CD4-positive, alpha-beta T cell treated with Interleukin-10 for 1 hour (primary cell): ENCODE results near the gene ARF1.

ENCODE experiments used
- DNase-seq: peaks from one replicate; pipeline ENCODE4 v3.0.0-alpha.2; 2020

The ARF1 gene

DNA sequence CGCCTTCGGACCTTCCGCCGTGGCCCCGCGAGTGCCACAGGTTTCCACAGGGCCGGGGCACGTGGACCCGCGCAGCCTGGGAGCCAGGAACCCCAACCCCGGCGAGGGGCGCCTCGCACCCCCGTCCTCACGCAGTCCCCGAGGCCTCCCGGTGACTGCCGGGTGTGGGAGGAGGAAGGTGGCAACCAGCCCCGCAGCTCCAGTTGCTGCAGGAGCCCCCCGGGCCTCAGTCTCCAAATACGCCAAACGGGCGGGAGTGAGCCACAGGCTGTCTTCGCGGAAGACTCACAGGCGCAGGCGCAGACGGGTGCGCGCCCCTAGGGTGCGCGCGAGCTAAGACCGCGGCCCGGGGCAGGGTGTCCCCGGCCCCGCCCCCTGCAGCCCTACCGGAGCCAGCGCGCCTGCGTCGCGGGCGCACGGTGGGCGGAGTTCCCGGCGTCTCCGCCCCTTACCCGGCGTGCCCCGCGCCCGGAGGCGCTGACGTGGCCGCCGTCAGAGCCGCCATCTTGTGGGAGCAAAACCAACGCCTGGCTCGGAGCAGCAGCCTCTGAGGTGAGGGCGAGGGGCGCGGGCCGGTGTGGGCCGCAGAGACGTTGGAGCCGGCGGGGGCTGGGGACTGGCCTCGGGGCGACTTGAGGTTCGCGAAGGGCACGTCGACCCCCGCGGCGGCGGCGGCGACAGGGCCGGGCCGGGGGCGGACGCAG is at the start of gene ARF1:
Gene ARF1 (plus strand): TSS at position 495 of the 704 bp plus-strand sequence. CDS start 14,407 bp downstream, outside the sequence.
- peak; percentile 94 for DNase-seq

DNA sequence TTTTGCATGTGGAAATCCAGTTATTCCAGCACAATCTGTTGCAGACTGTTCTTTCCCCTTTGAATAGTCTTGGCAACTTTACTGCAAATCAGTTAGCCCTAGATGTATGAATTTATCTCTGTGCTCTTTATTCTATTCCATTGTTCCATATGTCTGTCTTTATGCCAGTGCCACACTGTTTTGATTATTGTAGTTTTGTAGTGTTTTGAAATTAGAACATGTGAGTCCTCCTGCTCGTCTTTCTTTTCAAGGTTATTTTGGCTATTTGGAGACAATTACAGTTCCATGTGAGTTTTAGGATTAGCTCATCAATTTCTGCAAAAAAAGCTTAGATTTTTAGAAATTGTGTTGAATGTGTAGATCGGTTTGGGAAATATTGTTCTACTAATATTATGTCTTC is 49.1 kb upstream of the ARF1 start:
- no peak for DNase-seq

DNA sequence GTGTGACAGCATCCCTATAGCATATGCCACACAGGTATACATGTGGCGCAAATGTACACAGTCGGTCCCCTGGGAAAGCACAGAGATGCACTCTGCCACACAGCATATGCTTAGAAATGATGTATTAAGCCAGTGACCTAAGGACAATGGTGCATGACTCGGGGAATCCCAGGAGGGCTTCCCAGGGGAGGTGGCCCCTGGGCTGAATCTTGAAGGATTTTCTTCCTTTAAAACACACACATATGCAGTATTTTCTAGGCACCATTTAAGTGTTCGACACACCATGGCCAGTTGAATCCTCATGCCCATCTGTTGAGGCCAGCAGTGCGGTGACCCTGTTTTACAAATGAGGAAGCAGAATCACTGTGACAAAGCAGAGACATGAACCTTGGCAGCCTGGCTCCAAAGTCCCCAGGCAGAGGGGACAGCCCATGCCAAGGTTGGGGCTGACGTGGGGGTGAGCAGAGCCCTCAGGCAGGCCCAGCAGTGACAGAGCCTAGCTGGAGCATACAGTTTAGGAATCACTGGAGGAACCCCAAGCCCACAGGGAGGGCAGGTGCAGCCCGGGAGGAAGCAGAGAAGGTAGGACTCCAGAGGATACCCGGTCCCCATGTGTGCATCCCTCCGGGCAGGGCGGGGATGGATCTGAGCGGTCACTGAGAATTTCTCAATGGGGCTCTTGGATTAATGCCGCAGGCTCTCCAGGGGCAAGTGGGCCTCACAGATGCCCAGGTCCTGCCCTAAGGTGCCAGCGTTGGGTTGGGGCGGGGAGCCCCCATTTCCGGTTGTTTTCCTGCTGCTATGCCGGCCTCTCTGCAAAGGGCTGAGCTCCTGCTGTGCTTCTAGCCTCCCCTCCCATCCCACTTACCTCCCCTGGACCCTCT is 47.3 kb upstream of the ARF1 start:
- no peak for DNase-seq

DNA sequence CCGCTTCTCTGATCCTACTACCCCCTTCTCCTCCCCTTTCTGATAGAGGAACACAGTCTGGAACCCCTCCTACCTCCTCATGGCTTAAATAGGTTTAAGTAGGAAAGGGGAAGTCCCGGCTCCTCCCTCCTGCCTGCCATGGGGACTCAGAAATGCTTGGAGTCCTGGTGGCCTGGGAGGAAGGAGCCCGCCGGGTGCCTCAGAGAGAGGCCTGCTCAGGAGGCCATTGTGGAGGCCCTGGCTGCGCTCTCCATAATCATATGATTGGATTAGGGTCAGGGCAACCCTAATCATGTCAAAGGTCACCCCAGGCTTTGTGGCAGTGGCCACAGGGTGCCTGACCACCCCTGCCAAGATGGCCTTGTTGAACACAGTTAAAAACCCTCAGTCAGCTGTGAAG is 46.7 kb upstream of the ARF1 start:
- no peak for DNase-seq

DNA sequence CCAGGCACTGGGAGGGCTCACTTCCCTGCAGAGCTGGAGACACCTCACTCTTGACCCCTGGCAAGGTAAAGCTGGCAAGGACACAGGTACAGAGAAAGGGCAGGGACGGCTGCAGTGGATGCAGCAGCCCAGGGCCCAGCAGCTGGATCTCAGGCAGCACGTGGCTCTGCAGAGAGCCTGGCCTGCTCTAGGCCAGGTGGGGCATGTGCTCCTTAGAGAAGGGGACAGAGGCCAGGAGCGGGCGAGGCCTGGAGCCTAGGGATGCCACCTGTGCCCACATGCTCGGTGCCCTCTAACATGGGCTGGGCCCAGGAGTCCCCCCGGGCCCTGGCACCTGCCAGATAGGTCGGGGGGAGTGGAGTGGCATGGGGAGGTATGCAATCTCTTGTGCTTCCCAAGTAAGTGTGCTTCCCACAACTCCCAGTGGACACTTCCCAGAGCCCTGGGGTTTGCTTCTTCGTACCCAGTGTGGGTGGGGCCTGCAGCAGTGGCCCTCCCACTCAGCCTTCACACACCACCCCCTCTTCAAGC is 45.7 kb upstream of the ARF1 start:
- no peak for DNase-seq

DNA sequence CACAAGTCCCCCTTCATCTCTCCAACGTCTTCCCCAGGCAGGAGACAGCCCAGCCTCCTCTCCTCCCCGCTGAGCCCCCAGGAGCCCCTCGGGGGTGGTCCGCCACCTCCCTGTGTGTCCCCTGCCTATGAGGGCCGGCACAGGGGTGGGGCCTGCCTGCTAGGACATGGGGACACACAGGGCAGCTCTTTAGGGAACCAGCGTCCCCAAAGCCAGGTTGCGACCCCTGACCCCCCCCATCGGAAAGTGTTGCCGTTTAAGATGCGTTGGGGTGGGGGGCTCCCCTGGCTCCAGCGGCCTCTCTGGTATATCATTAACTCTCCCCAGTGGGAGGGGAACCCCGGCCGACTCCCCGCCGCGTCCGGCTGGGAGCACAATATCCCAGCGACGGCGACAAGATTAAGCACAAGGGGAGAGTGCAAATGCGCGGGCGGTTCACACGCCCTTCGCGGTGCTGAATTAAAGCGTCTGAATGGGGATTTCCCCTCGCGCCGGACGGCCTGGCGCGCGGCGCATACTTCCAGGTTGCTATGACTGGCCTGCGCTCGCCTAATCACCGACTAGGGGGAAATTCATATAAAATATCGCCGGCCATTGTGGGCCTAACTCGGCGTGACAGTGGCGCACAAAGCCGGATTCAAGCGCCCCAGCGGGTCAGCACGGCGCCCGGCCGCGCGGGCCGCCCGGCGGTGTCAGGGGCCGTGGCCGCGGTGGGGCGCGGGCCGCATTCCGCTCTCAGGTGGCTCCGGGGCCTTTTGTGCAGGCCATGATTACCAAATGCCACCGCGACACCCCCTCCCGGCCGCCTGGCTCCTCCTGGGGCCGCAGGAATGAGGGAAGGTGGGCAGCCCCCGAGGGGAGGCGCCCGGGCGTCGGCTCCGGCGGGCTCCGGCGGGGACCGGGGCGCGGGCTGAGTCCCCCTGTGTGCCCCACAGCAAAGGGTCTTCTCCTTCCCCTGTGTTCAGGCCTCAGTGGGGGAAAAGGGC is 44.8 kb upstream of the ARF1 start:
- DNase-seq: no peak

DNA sequence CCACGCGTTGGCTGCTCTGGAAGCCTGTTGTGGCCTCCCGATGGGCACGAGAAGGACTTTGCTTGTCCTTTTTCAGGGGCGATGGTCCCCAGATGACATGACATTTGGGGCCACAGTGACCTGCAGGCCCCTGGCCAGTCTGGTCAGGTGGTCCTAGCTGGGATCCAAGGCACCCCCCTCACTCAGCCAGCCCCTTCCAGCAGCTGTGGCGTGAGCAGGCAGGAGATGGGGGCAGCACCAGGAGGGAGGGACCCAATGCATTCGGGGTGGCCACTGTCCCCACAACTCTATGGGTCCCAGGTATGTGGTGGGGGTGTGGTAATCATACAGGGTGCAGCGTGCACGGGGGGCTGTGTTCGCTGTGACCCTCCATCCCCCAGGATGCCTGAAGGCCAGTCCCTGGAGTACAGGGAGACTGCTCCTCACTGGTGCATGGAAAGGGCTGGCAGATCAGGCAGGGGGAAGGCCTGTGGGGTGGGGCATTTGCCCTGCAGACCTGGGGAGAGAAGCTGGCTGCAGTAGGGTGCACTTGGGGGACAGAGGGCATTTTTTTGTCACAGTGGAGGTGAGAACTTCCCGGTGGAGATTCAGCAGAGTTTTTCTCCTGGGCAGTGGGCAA is 44.0 kb upstream of the ARF1 start:
- no peak for DNase-seq

DNA sequence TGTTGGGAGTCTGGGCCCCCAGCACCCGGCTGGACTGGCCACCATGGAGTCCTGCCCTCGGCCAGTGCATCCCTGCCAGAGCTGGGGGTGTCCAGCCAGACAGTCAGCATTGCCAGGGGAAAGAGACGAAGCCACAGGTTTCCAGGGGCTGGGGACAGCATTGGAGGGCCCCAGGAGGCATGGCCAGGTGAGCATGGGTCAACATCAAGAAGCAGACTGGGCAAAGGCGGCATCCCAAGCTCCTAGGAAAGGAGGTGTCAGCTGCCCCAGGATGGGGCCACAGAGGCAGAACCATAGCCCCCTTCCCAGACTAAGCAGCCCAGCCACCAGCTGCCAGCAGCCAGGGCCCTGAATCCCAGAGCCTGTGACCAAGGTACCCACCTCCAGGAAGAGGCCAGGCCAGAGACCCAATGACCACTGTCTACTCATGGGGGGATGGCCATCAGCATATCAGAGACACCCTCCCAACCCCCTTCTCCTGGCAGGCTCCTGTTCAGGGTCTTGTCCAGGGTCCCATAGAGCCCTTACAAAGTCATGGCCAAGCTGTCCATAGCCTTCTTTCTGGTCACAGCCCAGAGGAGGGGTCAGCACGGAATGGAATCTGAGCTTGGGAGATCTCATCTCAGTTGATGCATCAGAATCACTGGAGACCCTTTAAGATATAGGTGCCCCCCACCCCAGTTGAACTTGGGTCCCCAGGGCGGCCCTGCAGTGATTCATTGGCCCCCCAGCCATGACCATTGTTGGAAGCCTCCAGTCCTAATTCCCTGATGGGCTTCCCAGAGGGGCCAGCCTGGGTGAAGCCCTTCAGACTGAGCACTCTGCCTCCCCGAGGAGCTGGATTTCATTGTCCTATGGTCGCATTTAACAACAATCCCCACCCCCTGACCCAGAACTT is 43.3 kb upstream of the ARF1 start:
- no peak for DNase-seq

DNA sequence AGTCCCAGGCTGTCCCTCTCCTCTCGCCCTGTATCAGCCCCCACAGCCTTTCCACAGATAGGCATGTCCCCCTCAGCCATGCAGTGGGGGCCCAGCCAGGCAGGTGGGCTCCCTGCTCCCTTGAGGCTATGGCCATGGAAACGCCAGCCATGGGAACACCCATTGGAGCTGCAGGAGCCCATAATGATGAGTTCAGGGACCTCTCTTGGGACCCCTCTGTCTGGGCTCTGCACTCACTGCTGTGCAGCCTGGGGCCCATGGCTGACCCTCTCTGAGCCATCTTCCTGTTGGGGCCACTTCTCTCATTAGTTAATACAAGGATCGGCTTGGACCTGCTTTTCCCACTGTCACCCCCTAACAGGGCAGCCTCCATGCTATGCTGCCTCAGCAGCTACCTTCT is 42.5 kb upstream of the ARF1 start:
- DNase-seq: no peak

DNA sequence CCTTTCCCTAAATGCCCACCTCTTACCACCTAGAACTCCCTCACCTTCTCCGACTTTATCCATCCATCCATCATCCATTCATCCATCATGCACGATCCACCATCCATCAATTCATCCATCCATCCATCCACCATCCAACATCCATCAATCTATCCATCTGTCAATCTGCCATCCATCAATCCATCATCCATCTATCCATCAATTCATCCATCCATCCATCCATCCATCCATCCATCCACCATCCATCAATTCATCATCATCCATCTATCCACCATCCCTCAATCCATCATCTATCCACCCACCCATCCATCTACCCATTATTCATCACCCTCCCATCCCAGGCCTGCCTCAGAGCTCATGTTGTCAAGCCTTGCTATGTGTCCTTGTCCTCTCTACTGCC is 41.2 kb upstream of the ARF1 start:
- DNase-seq: no peak

DNA sequence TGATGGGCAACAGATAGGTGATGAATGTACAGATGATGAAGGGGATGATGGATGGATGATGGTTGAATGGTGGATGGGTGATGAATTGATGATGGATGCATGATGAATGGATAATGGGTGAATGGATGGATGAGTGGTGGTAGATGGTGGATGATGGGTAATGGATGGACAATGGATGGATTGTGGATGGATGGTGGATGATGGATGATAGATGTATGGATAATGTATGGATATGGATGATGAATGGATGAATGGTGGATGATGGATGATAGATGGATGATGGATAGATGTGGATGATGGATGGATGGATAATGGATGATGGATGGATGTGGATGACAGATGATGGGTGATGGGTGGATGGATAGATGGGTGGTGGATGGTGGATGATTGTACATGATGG is 40.0 kb upstream of the ARF1 start:
- no peak for DNase-seq

DNA sequence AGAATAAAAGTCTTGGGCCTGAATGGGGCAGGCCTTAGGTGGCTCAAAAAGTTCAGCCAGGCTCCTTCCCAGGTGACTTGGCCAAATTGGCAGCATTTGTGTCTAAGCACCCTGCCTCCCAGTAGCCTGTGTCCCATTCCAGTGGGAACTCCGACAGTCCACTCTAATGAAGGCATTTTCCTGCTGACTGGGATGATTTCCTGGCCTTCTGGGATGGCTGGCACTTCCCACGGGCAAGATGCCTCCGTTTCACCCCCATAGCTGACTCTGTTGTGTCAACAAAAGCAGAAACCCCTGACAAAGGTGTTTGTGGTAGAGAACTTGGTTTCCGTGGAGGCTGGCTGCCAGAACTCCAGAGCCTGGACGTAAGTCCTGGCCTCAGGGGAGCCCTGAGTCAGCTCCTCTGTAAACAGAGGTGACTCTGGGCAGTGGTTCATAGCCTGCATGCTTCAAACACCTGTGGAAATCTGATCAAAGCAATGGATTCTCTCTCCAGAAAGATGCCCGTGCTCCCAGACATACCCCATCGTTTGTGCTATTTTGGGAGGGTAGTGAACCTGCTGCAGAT is 39.1 kb upstream of the ARF1 start:
- no peak for DNase-seq

DNA sequence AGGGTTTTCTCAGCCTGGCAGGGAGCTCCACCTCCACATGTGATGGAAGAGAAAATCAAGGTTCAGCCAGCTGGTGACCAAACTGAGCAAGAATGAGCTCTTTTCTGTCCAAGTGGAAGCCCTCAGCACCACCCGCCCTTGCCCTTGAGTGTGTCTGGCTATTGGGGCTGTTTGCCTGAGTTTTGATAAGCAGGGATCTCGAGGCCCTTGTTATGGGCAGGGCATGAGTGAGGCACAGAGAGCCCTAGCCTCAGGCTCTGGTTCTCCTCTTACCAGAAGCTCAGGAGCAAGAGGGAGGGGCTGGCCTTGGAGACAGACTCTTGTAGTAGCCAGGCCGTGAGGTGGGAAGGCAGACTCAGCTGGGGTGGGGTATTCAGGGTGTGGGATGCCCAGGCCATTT is 37.5 kb upstream of the ARF1 start:
- DNase-seq: no peak

DNA sequence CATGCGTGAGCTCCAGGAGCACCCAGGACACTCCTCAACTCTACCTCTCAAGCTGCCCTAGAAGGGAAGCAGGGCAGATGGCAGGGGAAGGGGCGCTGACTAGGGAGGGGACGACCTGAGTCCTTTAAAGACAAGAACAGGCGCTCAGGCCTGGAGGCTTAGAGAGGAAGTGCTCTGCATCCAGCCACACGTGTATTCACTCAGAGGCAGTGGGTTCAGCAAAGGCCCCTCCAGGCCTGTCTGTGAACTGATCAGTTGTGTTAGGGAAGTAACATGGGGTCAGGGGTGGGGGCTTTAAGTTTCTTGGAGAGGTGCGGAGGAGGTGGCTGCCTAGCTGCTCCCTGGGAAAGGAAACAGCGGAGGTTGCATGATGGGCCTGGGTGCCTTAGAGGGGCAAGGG is 37.1 kb upstream of the ARF1 start:
- no peak for DNase-seq

DNA sequence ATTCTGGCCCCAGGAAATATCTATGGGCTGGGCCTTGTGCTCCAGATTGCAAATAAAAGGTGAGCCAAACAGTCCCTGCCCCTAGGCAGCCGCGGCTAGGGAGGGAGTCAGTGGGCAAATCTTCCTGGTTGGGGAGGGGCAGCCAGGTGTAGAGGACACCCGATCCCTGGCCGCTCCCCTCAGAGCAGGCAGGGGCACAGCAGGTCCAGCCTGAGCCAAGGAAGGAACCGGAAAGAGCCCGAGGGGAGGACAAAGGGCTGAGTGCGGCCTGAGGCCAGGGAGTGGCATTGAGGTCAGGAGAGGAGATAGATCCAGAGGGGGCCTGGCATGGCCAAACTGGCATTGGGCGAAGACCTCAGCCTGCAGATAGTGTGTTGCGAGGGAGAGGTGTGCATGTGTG is 36.6 kb upstream of the ARF1 start:
- DNase-seq: no peak

DNA sequence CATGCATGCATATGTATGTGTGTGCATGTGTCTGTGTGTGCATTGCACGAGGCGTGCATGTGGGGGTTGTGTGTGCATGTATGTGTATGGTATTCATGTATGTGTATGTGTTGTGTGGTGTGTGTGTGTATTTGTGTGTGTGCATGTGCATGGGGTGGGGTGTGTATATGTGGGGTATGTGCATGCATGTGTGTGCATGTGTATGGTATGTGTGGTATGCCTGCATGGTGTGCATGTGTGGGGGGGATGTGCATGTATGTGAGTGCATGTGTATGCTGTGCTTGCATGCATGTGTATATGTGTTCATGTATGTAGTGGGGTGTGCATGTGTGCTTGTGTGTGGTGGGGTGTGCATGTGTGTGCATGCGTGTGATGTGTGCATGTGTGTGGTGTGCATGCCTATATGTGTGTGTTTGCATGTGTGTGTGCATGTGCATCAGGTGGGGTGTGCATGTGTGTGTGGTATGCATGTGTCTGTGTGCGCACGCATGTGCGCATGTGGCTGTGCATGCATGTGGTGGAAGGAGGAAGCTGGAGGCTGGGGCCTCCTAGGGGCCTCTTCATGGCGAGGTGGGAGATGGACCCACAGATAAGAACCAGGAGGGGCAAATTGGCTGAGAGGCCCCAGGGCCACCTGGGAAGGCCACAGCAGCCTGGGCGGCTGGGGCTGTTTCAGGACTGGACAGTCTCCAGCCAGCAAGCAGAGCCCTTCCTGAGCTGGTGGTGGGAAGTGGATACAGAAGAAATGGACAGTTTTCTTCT is 35.9 kb upstream of the ARF1 start:
- no peak for DNase-seq

DNA sequence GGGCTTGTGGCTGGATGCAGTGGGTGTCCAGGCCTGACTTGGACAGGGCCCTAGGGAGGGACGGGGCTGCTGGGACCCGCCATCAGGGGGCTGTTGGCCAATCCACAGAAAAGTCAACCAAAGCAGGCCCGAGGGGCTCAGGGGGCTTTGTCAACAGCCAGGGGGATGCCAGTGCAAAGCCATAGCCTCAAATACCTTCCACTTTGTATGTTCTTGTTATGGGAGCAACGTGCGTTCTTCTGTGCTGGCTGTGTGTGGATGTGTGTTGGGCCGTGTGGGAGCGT is 35.4 kb upstream of the ARF1 start:
- no peak for DNase-seq

DNA sequence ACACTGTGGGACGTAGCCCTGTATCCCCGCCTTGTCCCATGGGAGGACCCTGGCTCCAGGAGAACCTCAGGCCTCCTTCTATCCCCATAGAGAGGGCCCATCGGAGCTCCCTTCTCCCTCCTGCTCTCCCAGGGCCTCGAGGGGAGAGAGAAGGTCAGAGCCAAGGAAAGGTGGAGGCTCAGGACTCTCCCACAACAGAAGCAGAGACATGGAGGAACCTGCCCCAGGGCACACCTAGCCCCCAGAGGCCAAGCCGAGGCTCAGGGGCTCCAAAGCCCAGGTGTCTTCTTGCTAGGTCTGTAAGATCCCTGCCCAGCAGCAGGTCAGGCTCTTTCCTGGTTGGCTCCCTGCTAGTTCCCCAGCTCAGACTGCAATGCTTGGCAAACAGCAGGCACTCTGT is 34.4 kb upstream of the ARF1 start:
- no peak for DNase-seq

DNA sequence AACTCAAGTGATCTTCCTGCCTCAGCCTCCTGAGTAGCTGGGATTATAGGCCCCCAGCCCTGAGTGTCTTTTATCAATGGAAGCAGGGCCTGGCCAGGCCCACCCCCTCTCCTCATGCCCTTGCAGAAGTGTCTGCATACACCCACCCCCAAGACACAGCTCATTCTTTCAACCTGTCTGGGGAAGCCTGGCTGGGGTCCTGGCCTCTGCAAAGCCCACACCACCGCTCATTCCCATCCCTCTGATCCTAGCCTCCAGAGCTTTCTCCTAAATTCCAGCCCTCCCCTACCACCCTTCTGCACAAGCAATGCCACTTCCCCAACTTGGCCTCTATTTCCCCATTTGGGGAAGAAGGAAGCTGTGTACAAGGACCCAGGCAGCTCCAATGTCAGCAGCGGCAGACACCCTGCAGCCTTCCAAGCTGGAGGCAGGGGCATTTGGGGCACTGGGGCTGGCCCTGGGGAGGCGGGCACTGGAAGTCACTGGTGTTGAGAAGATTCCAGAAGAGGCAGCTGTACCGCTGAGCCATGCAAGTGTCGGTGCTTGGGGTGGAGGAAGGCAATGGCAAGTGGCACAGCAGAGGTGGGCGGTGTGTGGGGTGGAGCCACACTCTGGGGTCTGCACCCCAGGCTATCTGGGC is 33.7 kb upstream of the ARF1 start:
- no peak for DNase-seq
